CD14-positive monocyte (primary cell): ENCODE data around the gene ZNF423. TPM values are rescaled to one million over a fixed set of nuclear protein-coding genes. Genes with fewer than 3 reads are reported as not detected.
A peak's percentile ranks its signal among the peaks of the same experiment; 100 is the strongest.

Experiments used
- DNase-seq, 3 donors: peaks; one replicate each; pipeline ENCODE4 v3.0.0-alpha.2; 2011 to 2022
- H2AFZ ChIP-seq: 2 replicates; pipeline ENCODE4 v1.6.0; 2012; ENCODE audit warnings: mild to moderate bottlenecking, low read depth, low read length, inconsistent platforms; ENCODE audit not compliant: insufficient read depth, poor library complexity, severe bottlenecking
- H3K27ac ChIP-seq, 2 donors: 1 replicate in 1 of 2; 2 replicates in 1 of 2; pipeline ENCODE4 v1.5.1; 2012 to 2013; ENCODE audit warnings: low read length in 2 of 2, control low read depth in 1 of 2, inconsistent platforms in 1 of 2, low read depth in 1 of 2, mild to moderate bottlenecking in 1 of 2
- H3K27me3 ChIP-seq, 2 donors: one replicate each; pipeline versions ENCODE4 v1.6.0 to v1.6.1; 2011 to 2013; ENCODE audit warnings: low read length in 2 of 2; ENCODE audit not compliant: control insufficient read depth in 2 of 2, insufficient read depth in 2 of 2
- H3K36me3 ChIP-seq, 2 donors: replicated peaks in 1 of 2; 1 replicate in 1 of 2; 2 replicates in 1 of 2; pipeline versions ENCODE4 v1.5.1 to v1.6.1; 2012 to 2013; ENCODE audit warnings: low read length in 2 of 2, control low read depth in 1 of 2, inconsistent platforms in 1 of 2, mild to moderate bottlenecking in 1 of 2; ENCODE audit not compliant: insufficient read depth in 2 of 2, control insufficient read depth in 1 of 2
- H3K4me1 ChIP-seq, 2 donors: 1 replicate in 1 of 2; 2 replicates in 1 of 2; pipeline versions ENCODE4 v1.5.1 to v1.6.1; 2012 to 2013; ENCODE audit warnings: low read length in 2 of 2, control low read depth in 1 of 2, inconsistent platforms in 1 of 2, mild to moderate bottlenecking in 1 of 2, moderate library complexity in 1 of 2; ENCODE audit not compliant: insufficient read depth in 2 of 2, control insufficient read depth in 1 of 2
- H3K4me2 ChIP-seq: replicated peaks from 2 replicates; pipeline ENCODE3; 2012; ENCODE audit warnings: low read length, moderate library complexity, mild to moderate bottlenecking; ENCODE audit not compliant: poor library complexity, severe bottlenecking; ENCODE audit errors: extremely low read depth
- H3K4me3 ChIP-seq, 3 experiments: fragments of 200-600 bp in 1 of 3; sonication (generic) in 1 of 3; replicated peaks in 1 of 3; 1 replicate in 2 of 3; 2 replicates in 1 of 3; pipeline ENCODE4 v1.5.1; 2011 to 2013; ENCODE audit warnings: low read length in 3 of 3, mild to moderate bottlenecking in 3 of 3, control low read depth in 2 of 3, low read depth in 2 of 3, inconsistent platforms in 1 of 3, moderate library complexity in 1 of 3
- H3K79me2 ChIP-seq: 2 replicates; pipeline ENCODE4 v1.6.0; 2012; ENCODE audit warnings: mild to moderate bottlenecking, control low read depth, inconsistent platforms, low read length, moderate library complexity; ENCODE audit not compliant: insufficient read depth
- H3K9ac ChIP-seq: 2 replicates; pipeline ENCODE4 v1.6.0; 2017; ENCODE audit warnings: low read length, mild to moderate bottlenecking; ENCODE audit not compliant: insufficient read depth, poor library complexity, severe bottlenecking
- H3K9me3 ChIP-seq, 2 donors: replicated peaks in 1 of 2; 1 replicate in 1 of 2; 2 replicates in 1 of 2; pipeline versions ENCODE4 v1.5.1 to v1.6.1; 2012 to 2013; ENCODE audit warnings: low read length in 2 of 2, control low read depth in 1 of 2; ENCODE audit not compliant: control insufficient read depth in 1 of 2, insufficient read depth in 1 of 2
- H4K20me1 ChIP-seq: 2 replicates; pipeline ENCODE4 v1.6.0; 2012; ENCODE audit warnings: mild to moderate bottlenecking, low read length, control low read depth, moderate library complexity; ENCODE audit not compliant: insufficient read depth
- H3K27ac Mint-ChIP-seq, 7 donors: one replicate each; pipeline ENCODE4 v1.8.0; 2020; ENCODE audit warnings: mild to moderate bottlenecking in 7 of 7, mixed read lengths in 7 of 7, moderate library complexity in 6 of 7, inconsistent platforms in 2 of 7
- H3K27me3 Mint-ChIP-seq, 3 donors: one replicate each; pipeline ENCODE4 v1.8.0; 2021 to 2022; ENCODE audit warnings: low read depth in 3 of 3, mild to moderate bottlenecking in 3 of 3, mixed read lengths in 3 of 3, moderate library complexity in 3 of 3, inconsistent platforms in 1 of 3
- H3K36me3 Mint-ChIP-seq, 2 donors: one replicate each; pipeline ENCODE4 v1.8.0; 2020; ENCODE audit warnings: mixed read lengths in 2 of 2, inconsistent platforms in 1 of 2, mild to moderate bottlenecking in 1 of 2
- H3K4me1 Mint-ChIP-seq: one replicate; pipeline ENCODE4 v1.8.0; 2020; ENCODE audit warnings: mild to moderate bottlenecking, mixed read lengths
- H3K4me3 Mint-ChIP-seq, 2 donors: one replicate each; pipeline ENCODE4 v1.8.0; 2020; ENCODE audit warnings: mild to moderate bottlenecking in 2 of 2, mixed read lengths in 2 of 2, moderate library complexity in 1 of 2
- H3K9me3 Mint-ChIP-seq, 7 donors: one replicate each; pipeline ENCODE4 v1.8.0; 2020 to 2022; ENCODE audit warnings: mixed read lengths in 7 of 7, mild to moderate bottlenecking in 6 of 7, moderate library complexity in 6 of 7, inconsistent platforms in 2 of 7
- CTCF ChIP-seq: fragments of 200-600 bp; IDR thresholded peaks from one replicate; pipeline ENCODE4 v1.8.0; 2022; ENCODE audit warnings: antibody characterized with exemption, mild to moderate bottlenecking
- WGBS: methylation state at CpG from one replicate; pipeline ENCODE4 v1.1.5; 2013; ENCODE audit warnings: missing lambda C conversion rate; ENCODE audit not compliant: insufficient coverage; 5-methylcytosine and 5-hydroxymethylcytosine counted together
- intact Hi-C, 2 donors: fragments of 100-400 bp; cut with micrococcal nuclease; formaldehyde crosslinking; loops; one replicate each; pipeline versions ENCODE4 v1.15.0 to v1.15.1; 2023
- polyA plus RNA-seq, 3 donors: library from polyadenylated mRNA; depleted of rRNA in 1 of 3; unstranded in 2 of 3; stranded (reverse) in 1 of 3; fragments of 300-500 nt in 2 of 3; fragments of >200 nt in 1 of 3; fragmentation: Illumina TruSeq in 2 of 3; gene quantifications; 1 replicate in 2 of 3; 2 replicates in 1 of 3; pipeline ENCODE4 v1.2.3, GENCODE V29; 2012 to 2021

The ZNF423 gene
- polyA plus RNA-seq, 3 donors = not detected

DNA sequence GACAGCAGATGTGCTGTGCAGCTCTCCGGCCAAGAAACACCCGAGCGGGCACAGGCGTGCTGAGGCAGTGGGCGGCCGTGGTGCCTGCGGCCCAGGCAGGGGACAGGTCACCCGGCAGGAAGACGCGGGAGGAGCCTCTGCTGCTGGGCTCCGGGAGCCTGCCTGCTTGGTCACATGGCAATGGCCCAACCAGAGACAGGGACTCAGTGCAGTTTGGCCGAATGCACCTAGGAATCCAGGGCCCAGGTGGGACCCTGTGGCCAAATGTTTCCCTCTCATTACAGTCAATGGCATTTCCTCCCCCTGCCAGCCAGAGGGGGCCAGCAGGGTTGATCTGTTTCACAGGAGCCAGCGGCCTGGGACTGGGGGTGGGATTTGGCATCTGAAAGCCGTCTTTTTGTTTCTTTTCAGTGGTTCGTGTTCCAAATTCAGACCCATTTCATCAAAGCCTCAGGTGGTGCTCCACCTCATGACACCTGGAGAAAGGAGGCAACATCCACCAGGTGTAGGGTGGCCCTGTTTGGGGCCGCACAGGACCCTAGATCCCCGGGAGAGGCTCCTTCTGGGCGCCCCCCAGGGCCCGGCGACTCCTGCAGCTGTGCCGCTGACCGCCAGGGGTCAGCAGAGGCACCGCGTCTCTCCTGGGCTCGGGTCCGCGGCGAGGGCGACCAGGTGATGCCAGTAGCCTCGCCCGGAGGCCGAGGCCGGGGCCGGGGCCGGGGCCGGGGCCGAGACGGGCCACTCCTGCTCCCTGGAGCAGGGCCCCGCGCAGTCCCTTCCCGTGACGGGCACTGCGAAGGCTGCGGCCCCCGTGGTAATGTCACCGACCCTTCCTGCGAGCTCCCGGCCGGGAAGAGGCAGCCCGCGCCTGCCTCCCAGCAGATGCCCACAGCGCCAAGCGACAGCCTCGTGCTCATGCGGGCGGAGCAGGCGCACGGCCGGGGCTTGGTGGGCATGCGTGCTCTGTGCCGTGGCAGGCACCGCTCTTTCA, 363.8 kb downstream of the ZNF423 start:
- DNase-seq = peak in 2 of 3 donors; percentile 9 to 15
- no peak overlapping the region for H3K27ac Mint-ChIP-seq
- H3K27me3 ChIP-seq = no peaks in the 10 kb centered on the region
- H3K27ac ChIP-seq = no peak overlapping the region
- peaks cover 2% of the 10 kb centered on the region for H3K4me1 Mint-ChIP-seq
- peaks cover 0 to 3% (median 0%) of the 10 kb centered on the region in 7 donors for H3K9me3 Mint-ChIP-seq
- no peak overlapping the region for H3K9ac ChIP-seq
- peaks cover 0 to 12% (median 2%) of the 10 kb centered on the region in 3 donors for H3K27me3 Mint-ChIP-seq
- peaks cover 0 to 7% of the 10 kb centered on the region in 2 donors for H3K4me1 ChIP-seq
- peak overlapping the region in 1 of 2 donors; percentile 55 for H3K4me3 Mint-ChIP-seq
- peak overlapping the region; percentile 59 for H2AFZ ChIP-seq
- no peaks in the 10 kb centered on the region for H4K20me1 ChIP-seq
- H3K4me3 ChIP-seq = no peak overlapping the region
- WGBS = 36% methylated on average over 60 of the region's 62 CpGs
- H3K79me2 ChIP-seq = no peaks in the 10 kb centered on the region
- no peaks in the 10 kb centered on the region for H3K9me3 ChIP-seq
- TF ChIP-seq CTCF = peak; percentile 99
- no peaks in the 10 kb centered on the region for H3K36me3 Mint-ChIP-seq
- H3K36me3 ChIP-seq = no peaks in the 10 kb centered on the region
- intact Hi-C loops = loop anchor here (5.0 to 10.0 kb wide), 2 partner anchors 100 to 103 kb away; no protein-coding TSS in a partner anchor
- H3K4me2 ChIP-seq = peak overlapping the region; percentile 41

- no peak overlapping the region for H3K27ac ChIP-seq
- H2AFZ ChIP-seq = no peak overlapping the region
Measured at GRCh38 chr16:49491106-49491670, 364.7 kb downstream of the ZNF423 start.

More at GRCh38 chr16:49491106-49491670, 364.7 kb downstream of the ZNF423 start:
- Histone ChIP-seq H3K9ac (no peak overlapping the region), H3K27me3 (no peaks in the 10 kb centered on the region), H3K4me3 (no peak overlapping the region), H3K79me2 (no peaks in the 10 kb centered on the region), H3K36me3 (no peaks in the 10 kb centered on the region), H3K9me3 (no peaks in the 10 kb centered on the region), H3K4me2 (no peak overlapping the region), H4K20me1 (no peaks in the 10 kb centered on the region), H3K4me1 (peaks cover 0 to 7% of the 10 kb centered on the region in 2 donors)
- 97% methylated on average over 12 of the region's 20 CpGs for WGBS
- intact Hi-C loops = loop anchor here (5.0 to 10.0 kb wide), 2 partner anchors 101 to 104 kb away; no protein-coding TSS in a partner anchor
- no peak for DNase-seq
- H3K9me3 Mint-ChIP-seq = peaks cover 0 to 2% (median 0%) of the 10 kb centered on the region in 7 donors
- no peaks in the 10 kb centered on the region for H3K36me3 Mint-ChIP-seq
- TF ChIP-seq CTCF = no peak
- peaks cover 2% of the 10 kb centered on the region for H3K4me1 Mint-ChIP-seq
- no peak overlapping the region for H3K27ac Mint-ChIP-seq
- H3K4me3 Mint-ChIP-seq = no peak overlapping the region
- peaks cover under 1 to 11% (median 2%) of the 10 kb centered on the region in 3 donors for H3K27me3 Mint-ChIP-seq
